Fibroblast of lung (primary cell): ENCODE results near the gene CCNY. TPM values are rescaled to one million over a fixed set of nuclear protein-coding genes. Genes with fewer than 3 reads are reported as not detected.

Source experiments
- DNase-seq, 2 donors: peaks; one replicate each; pipeline versions ENCODE4 v3.0.0 to v3.0.0-alpha.2; 2010; ENCODE audit warnings: low read depth in 2 of 2
- H2AFZ ChIP-seq: 2 replicates; pipeline ENCODE4 v1.5.1; 2012; ENCODE audit warnings: low read length, control low read depth, inconsistent platforms
- H3K27ac ChIP-seq: 2 replicates; pipeline ENCODE4 v1.5.1; 2011; ENCODE audit warnings: low read length, control low read depth; ENCODE audit not compliant: insufficient read depth
- H3K27me3 ChIP-seq: 2 replicates; pipeline ENCODE4 v1.5.1; 2011; ENCODE audit warnings: mild to moderate bottlenecking, low read length; ENCODE audit not compliant: control insufficient read depth, insufficient read depth
- H3K36me3 ChIP-seq: 2 replicates; pipeline ENCODE4 v1.5.1; 2011; ENCODE audit warnings: low read length; ENCODE audit not compliant: control insufficient read depth, insufficient read depth
- H3K4me1 ChIP-seq: 2 replicates; pipeline ENCODE4 v1.5.1; 2011; ENCODE audit warnings: low read length; ENCODE audit not compliant: control insufficient read depth, insufficient read depth; ENCODE audit errors: extremely low read depth
- H3K4me2 ChIP-seq: 2 replicates; pipeline ENCODE4 v1.5.1; 2011; ENCODE audit warnings: low read length, control low read depth; ENCODE audit not compliant: insufficient read depth; ENCODE audit errors: extremely low read depth
- H3K4me3 ChIP-seq, 4 experiments: fragments of 200-600 bp in 1 of 4; sonication (generic) in 1 of 4; replicated peaks in 1 of 4; 2 replicates each; pipeline ENCODE4 v1.5.1; 2011 to 2016; ENCODE audit warnings: low read length in 4 of 4, low read depth in 3 of 4, mild to moderate bottlenecking in 3 of 4, control low read depth in 2 of 4, inconsistent platforms in 1 of 4, mixed read lengths in 1 of 4; ENCODE audit not compliant: insufficient read depth in 1 of 4; ENCODE audit errors: control extremely low read depth in 1 of 4
- H3K79me2 ChIP-seq: 2 replicates; pipeline ENCODE4 v1.5.1; 2012; ENCODE audit warnings: mild to moderate bottlenecking, low read length, inconsistent platforms; ENCODE audit not compliant: control insufficient read depth, insufficient read depth
- H3K9ac ChIP-seq: 2 replicates; pipeline ENCODE4 v1.5.1; 2011; ENCODE audit warnings: mild to moderate bottlenecking, low read length, control low read depth; ENCODE audit not compliant: insufficient read depth
- H3K9me3 ChIP-seq: 2 replicates; pipeline ENCODE4 v1.5.1; 2012; ENCODE audit warnings: low read depth, low read length; ENCODE audit not compliant: control insufficient read depth, insufficient read depth
- H4K20me1 ChIP-seq: 2 replicates; pipeline ENCODE4 v1.5.1; 2011; ENCODE audit warnings: low read length; ENCODE audit not compliant: control insufficient read depth, insufficient read depth; ENCODE audit errors: extremely low read depth
- CTCF ChIP-seq, 2 donors: IDR thresholded peaks in 1 of 2; conservative IDR thresholded peaks in 1 of 2; 1 replicate in 1 of 2; 2 replicates in 1 of 2; pipeline ENCODE4 v1.5.1; 2011 to 2012; ENCODE audit warnings: low read length in 2 of 2, control low read depth in 1 of 2, inconsistent platforms in 1 of 2, low read depth in 1 of 2, mild to moderate bottlenecking in 1 of 2
- EZH2 ChIP-seq: IDR thresholded peaks from 2 replicates; pipeline ENCODE4 v1.5.1; 2012; ENCODE audit warnings: low read length, control low read depth, mild to moderate bottlenecking; ENCODE audit errors: missing control alignments
- polyA plus RNA-seq, 2 donors: library from polyadenylated mRNA; depleted of rRNA in 1 of 2; stranded (reverse) in 1 of 2; unstranded in 1 of 2; fragments of >200 nt; gene quantifications; 2 replicates each; pipeline ENCODE4 v1.2.1, GENCODE V29; 2011 to 2012; ENCODE audit warnings: missing spikeins in 1 of 2
- total RNA-seq: library from RNA; depleted of rRNA; stranded (reverse); fragments of >200 nt; gene quantifications from 2 replicates; pipeline ENCODE4 v1.2.1, GENCODE V29; 2014

The CCNY gene
- total and polyA plus RNA-seq, 2 donors (not counting 1 experiment from before 2014, with no cell fraction given) = 34.7 to 66.4 TPM

GRCh38 chr10:35398355-35398754, 62.0 kb downstream of the CCNY start:
- H2AFZ ChIP-seq = no peak overlapping the region
- H3K27me3 ChIP-seq = no peaks in the 10 kb centered on the region
- H3K4me3 ChIP-seq = no peak overlapping the region
- peak in 1 of 2 donors; percentile 80 for DNase-seq
- H3K27ac ChIP-seq = no peak overlapping the region
- no peak overlapping the region for H3K9ac ChIP-seq
- peaks cover 7% of the 10 kb centered on the region for H3K4me1 ChIP-seq
- no peak for TF ChIP-seq EZH2
- no peak for TF ChIP-seq CTCF (conservative IDR thresholded peaks at IDR 0.05 in 1 of 2, IDR thresholded peaks at IDR 0.05 in 1 of 2; ENCODE audit: low read depth in 1 of 2, low read length in 2 of 2)
- H3K79me2 ChIP-seq = peaks cover 67% of the 10 kb centered on the region
- no peaks in the 10 kb centered on the region for H3K36me3 ChIP-seq
- H3K4me2 ChIP-seq = no peak overlapping the region
- peaks cover 2% of the 10 kb centered on the region for H4K20me1 ChIP-seq
- H3K9me3 ChIP-seq = no peaks in the 10 kb centered on the region

- H3K27ac ChIP-seq = no peak overlapping the region
- peaks cover 2% of the 10 kb centered on the region for H4K20me1 ChIP-seq
- no peak overlapping the region for H2AFZ ChIP-seq
- no peak for DNase-seq
- H3K27me3 ChIP-seq = no peaks in the 10 kb centered on the region
- peaks cover 7% of the 10 kb centered on the region for H3K4me1 ChIP-seq
- H3K9me3 ChIP-seq = no peaks in the 10 kb centered on the region
- H3K79me2 ChIP-seq = peaks cover 65% of the 10 kb centered on the region
- H3K9ac ChIP-seq = no peak overlapping the region
- no peak overlapping the region for H3K4me2 ChIP-seq
- no peaks in the 10 kb centered on the region for H3K36me3 ChIP-seq
- no peak overlapping the region for H3K4me3 ChIP-seq
- no peak for TF ChIP-seq EZH2
- TF ChIP-seq CTCF (conservative IDR thresholded peaks at IDR 0.05 in 1 of 2, IDR thresholded peaks at IDR 0.05 in 1 of 2; ENCODE audit: low read depth in 1 of 2, low read length in 2 of 2) = no peak
Observed at GRCh38 chr10:35398908-35399307, 62.6 kb downstream of the CCNY start.

GRCh38 chr10:35399414-35400009, 63.2 kb downstream of the CCNY start:
- H3K9ac ChIP-seq = no peak overlapping the region
- TF ChIP-seq CTCF (conservative IDR thresholded peaks at IDR 0.05 in 1 of 2, IDR thresholded peaks at IDR 0.05 in 1 of 2; ENCODE audit: low read depth in 1 of 2, low read length in 2 of 2) = no peak
- no peak for TF ChIP-seq EZH2
- DNase-seq = no peak
- H3K4me1 ChIP-seq = peaks cover 6% of the 10 kb centered on the region
- no peaks in the 10 kb centered on the region for H3K27me3 ChIP-seq
- H3K4me3 ChIP-seq = no peak overlapping the region
- H3K36me3 ChIP-seq = no peaks in the 10 kb centered on the region
- peaks cover 61% of the 10 kb centered on the region for H3K79me2 ChIP-seq
- no peak overlapping the region for H2AFZ ChIP-seq
- no peak overlapping the region for H3K27ac ChIP-seq
- H3K4me2 ChIP-seq = no peak overlapping the region
- peaks cover 2% of the 10 kb centered on the region for H4K20me1 ChIP-seq
- H3K9me3 ChIP-seq = no peaks in the 10 kb centered on the region
